PC-3 (cell line): ENCODE data around the gene IL1RAPL2.

Experiments used
- EZH2 ChIP-seq: fragments of 300-600 bp; sonication (generic); IDR thresholded peaks from one replicate; pipeline ENCODE4 v1.6.1; 2017; ENCODE audit warnings: antibody characterized with exemption, mild to moderate bottlenecking, low read length; ENCODE audit not compliant: unreplicated experiment
- TF ChIP-seq, protein P1 (sequence below): fragments of 300-600 bp; sonication (generic); conservative IDR thresholded peaks from 2 replicates; pipeline ENCODE4 v1.5.1; 2017; ENCODE audit warnings: antibody characterized with exemption, low read depth, mild to moderate bottlenecking, low read length

DNA sequence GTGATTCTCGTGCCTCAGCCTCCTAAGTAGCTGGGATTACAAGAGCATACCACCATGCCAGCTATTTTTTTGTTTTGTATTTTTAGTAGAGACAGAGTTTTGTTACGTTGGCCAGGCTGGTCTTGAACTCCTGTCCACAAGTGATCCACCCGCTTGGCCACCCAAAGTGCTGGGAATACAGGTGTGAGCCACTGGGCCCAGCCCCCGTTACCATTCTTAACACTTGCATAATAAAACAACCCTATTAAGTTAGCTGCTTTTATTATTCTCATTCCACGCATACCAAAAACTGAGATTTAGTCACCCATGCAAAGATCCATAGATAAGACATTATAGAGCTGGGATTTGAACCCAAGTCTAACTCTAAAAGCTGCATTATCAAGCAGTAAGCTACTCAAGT, 660.5 kb downstream of the IL1RAPL2 start:
- no peak for TF ChIP-seq EZH2
- TF ChIP-seq, protein P1, sequence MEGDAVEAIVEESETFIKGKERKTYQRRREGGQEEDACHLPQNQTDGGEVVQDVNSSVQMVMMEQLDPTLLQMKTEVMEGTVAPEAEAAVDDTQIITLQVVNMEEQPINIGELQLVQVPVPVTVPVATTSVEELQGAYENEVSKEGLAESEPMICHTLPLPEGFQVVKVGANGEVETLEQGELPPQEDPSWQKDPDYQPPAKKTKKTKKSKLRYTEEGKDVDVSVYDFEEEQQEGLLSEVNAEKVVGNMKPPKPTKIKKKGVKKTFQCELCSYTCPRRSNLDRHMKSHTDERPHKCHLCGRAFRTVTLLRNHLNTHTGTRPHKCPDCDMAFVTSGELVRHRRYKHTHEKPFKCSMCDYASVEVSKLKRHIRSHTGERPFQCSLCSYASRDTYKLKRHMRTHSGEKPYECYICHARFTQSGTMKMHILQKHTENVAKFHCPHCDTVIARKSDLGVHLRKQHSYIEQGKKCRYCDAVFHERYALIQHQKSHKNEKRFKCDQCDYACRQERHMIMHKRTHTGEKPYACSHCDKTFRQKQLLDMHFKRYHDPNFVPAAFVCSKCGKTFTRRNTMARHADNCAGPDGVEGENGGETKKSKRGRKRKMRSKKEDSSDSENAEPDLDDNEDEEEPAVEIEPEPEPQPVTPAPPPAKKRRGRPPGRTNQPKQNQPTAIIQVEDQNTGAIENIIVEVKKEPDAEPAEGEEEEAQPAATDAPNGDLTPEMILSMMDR = no peak
